ENCODE measurements around the gene RBM18.

Gene RBM18

GRCh38 chr9:122204055-122204454 is 60.6 kb downstream of the RBM18 start:
- DNase-seq (ENCODE audit: low read depth), result no peak

GRCh38 chr9:122202111-122202510 is 62.5 kb downstream of the RBM18 start:
- DNase-seq (ENCODE audit: low read depth), result no peak

- no peak for DNase-seq (ENCODE audit: low read depth)
These were observed 63.0 kb downstream of the RBM18 start for GRCh38 chr9:122201641-122202040.

- no peak for DNase-seq (ENCODE audit: low read depth)
These were observed 63.6 kb downstream of the RBM18 start for GRCh38 chr9:122200960-122201595.

GRCh38 chr9:122197882-122198281 is 66.8 kb downstream of the RBM18 start:
- DNase-seq (ENCODE audit: low read depth), result no peak

GRCh38 chr9:122197426-122197825 is 67.2 kb downstream of the RBM18 start:
- DNase-seq (ENCODE audit: low read depth), result no peak

GRCh38 chr9:122195875-122196274 is 68.8 kb downstream of the RBM18 start:
- no peak for DNase-seq (ENCODE audit: low read depth)

- DNase-seq (ENCODE audit: low read depth), result no peak
These were observed 71.0 kb downstream of the RBM18 start for GRCh38 chr9:122193651-122194050.

GRCh38 chr9:122192914-122193525 is 71.6 kb downstream of the RBM18 start:
- no peak for DNase-seq (ENCODE audit: low read depth)

- DNase-seq (ENCODE audit: low read depth), result no peak
These were observed 72.3 kb downstream of the RBM18 start for GRCh38 chr9:122192261-122192875.

GRCh38 chr9:122191584-122191983 is 73.1 kb downstream of the RBM18 start:
- no peak for DNase-seq (ENCODE audit: low read depth)

- DNase-seq (ENCODE audit: low read depth), result no peak
These were observed 73.9 kb downstream of the RBM18 start for GRCh38 chr9:122190597-122191381.

GRCh38 chr9:122188369-122188768 is 76.3 kb downstream of the RBM18 start:
- no peak for DNase-seq (ENCODE audit: low read depth)
